ENCODE measurements around the gene RNF223.

The RNF223 gene

GRCh38 chr1:1073743-1074587 is at the start of gene RNF223:
Gene RNF223, minus strand, starts transcription at chr1:1074306. Its CDS starts 1,740 bp downstream, at chr1:1072566.
- H3K9me3 Mint-ChIP-seq, result no peaks in the 10 kb centered on the region
- no peak within 1 kb of the TSS for H3K4me3 Mint-ChIP-seq
- DNase-seq (ENCODE audit: low spot score), result no peak
- no peaks in the 10 kb centered on the region for H3K36me3 Mint-ChIP-seq (ENCODE audit: low read depth)
- no peaks in the 10 kb centered on the region for H3K4me1 Mint-ChIP-seq (ENCODE audit: low read depth)
- no peaks in the 10 kb centered on the region for H3K27me3 Mint-ChIP-seq (ENCODE audit: low read depth)
- H3K27ac Mint-ChIP-seq, result no peak within 1 kb of the TSS

- H3K4me3 Mint-ChIP-seq, result no peak overlapping the region
- peaks cover 8% of the 10 kb centered on the region for H3K9me3 Mint-ChIP-seq
- no peak overlapping the region for H3K27ac Mint-ChIP-seq
- no peaks in the 10 kb centered on the region for H3K4me1 Mint-ChIP-seq (ENCODE audit: low read depth)
- no peak for DNase-seq (ENCODE audit: low spot score)
- peaks cover 8% of the 10 kb centered on the region for H3K27me3 Mint-ChIP-seq (ENCODE audit: low read depth)
- H3K36me3 Mint-ChIP-seq (ENCODE audit: low read depth), result no peaks in the 10 kb centered on the region
These were observed 48.9 kb upstream of the RNF223 start for GRCh38 chr1:1122981-1123480.

- H3K36me3 Mint-ChIP-seq (ENCODE audit: low read depth), result no peaks in the 10 kb centered on the region
- no peak overlapping the region for H3K4me3 Mint-ChIP-seq
- no peak overlapping the region for H3K27ac Mint-ChIP-seq
- H3K4me1 Mint-ChIP-seq (ENCODE audit: low read depth), result no peaks in the 10 kb centered on the region
- H3K9me3 Mint-ChIP-seq, result peaks cover 8% of the 10 kb centered on the region
- peak; percentile 78 for DNase-seq (ENCODE audit: low spot score)
- peaks cover 8% of the 10 kb centered on the region for H3K27me3 Mint-ChIP-seq (ENCODE audit: low read depth)
These were observed 48.1 kb upstream of the RNF223 start for GRCh38 chr1:1122078-1122811.

- no peak for DNase-seq (ENCODE audit: low spot score)
These were observed 47.5 kb upstream of the RNF223 start for GRCh38 chr1:1121611-1122077.

GRCh38 chr1:1120866-1121591 is 46.9 kb upstream of the RNF223 start:
- no peaks in the 10 kb centered on the region for H3K36me3 Mint-ChIP-seq (ENCODE audit: low read depth)
- DNase-seq (ENCODE audit: low spot score), result no peak
- peaks cover 8% of the 10 kb centered on the region for H3K9me3 Mint-ChIP-seq
- no peak overlapping the region for H3K4me3 Mint-ChIP-seq
- H3K4me1 Mint-ChIP-seq (ENCODE audit: low read depth), result no peaks in the 10 kb centered on the region
- no peak overlapping the region for H3K27ac Mint-ChIP-seq
- H3K27me3 Mint-ChIP-seq (ENCODE audit: low read depth), result peaks cover 8% of the 10 kb centered on the region

More at GRCh38 chr1:1121611-1122077, 47.5 kb upstream of the RNF223 start:
- Mint-ChIP-seq H3K36me3 (ENCODE audit: low read depth) (no peaks in the 10 kb centered on the region), H3K9me3 (peaks cover 8% of the 10 kb centered on the region), H3K27ac (no peak overlapping the region), H3K27me3 (ENCODE audit: low read depth) (peaks cover 8% of the 10 kb centered on the region), H3K4me1 (ENCODE audit: low read depth) (no peaks in the 10 kb centered on the region), H3K4me3 (no peak overlapping the region)

- H3K27me3 Mint-ChIP-seq (ENCODE audit: low read depth), result peaks cover 8% of the 10 kb centered on the region
- no peak overlapping the region for H3K27ac Mint-ChIP-seq
- H3K4me3 Mint-ChIP-seq, result no peak overlapping the region
- peaks cover 8% of the 10 kb centered on the region for H3K9me3 Mint-ChIP-seq
- DNase-seq (ENCODE audit: low spot score), result no peak
- no peaks in the 10 kb centered on the region for H3K4me1 Mint-ChIP-seq (ENCODE audit: low read depth)
- H3K36me3 Mint-ChIP-seq (ENCODE audit: low read depth), result peaks cover under 1% of the 10 kb centered on the region
These were observed 46.0 kb upstream of the RNF223 start for GRCh38 chr1:1120096-1120495.

GRCh38 chr1:1119272-1119890 is 45.3 kb upstream of the RNF223 start:
- peaks cover 8% of the 10 kb centered on the region for H3K27me3 Mint-ChIP-seq (ENCODE audit: low read depth)
- H3K27ac Mint-ChIP-seq, result no peak overlapping the region
- H3K4me3 Mint-ChIP-seq, result no peak overlapping the region
- peaks cover 1% of the 10 kb centered on the region for H3K36me3 Mint-ChIP-seq (ENCODE audit: low read depth)
- H3K9me3 Mint-ChIP-seq, result peaks cover 8% of the 10 kb centered on the region
- no peak for DNase-seq (ENCODE audit: low spot score)
- peaks cover 5% of the 10 kb centered on the region for H3K4me1 Mint-ChIP-seq (ENCODE audit: low read depth)

GRCh38 chr1:1118876-1119220 is 44.7 kb upstream of the RNF223 start:
- Mint-ChIP-seq H3K4me3 (no peak overlapping the region), H3K27me3 (ENCODE audit: low read depth) (peaks cover 8% of the 10 kb centered on the region), H3K4me1 (ENCODE audit: low read depth) (peaks cover 6% of the 10 kb centered on the region), H3K36me3 (ENCODE audit: low read depth) (peaks cover 1% of the 10 kb centered on the region), H3K27ac (no peak overlapping the region), H3K9me3 (peaks cover 4% of the 10 kb centered on the region)
- no peak for DNase-seq (ENCODE audit: low spot score)

- peaks cover 6% of the 10 kb centered on the region for H3K36me3 Mint-ChIP-seq (ENCODE audit: low read depth)
- no peak overlapping the region for H3K4me3 Mint-ChIP-seq
These were observed 44.1 kb upstream of the RNF223 start for GRCh38 chr1:1118011-1118875.

GRCh38 chr1:1117469-1117831 is 43.3 kb upstream of the RNF223 start:
- no peak overlapping the region for H3K27ac Mint-ChIP-seq
- H3K36me3 Mint-ChIP-seq (ENCODE audit: low read depth), result peaks cover 13% of the 10 kb centered on the region
- DNase-seq (ENCODE audit: low spot score), result no peak
- peak overlapping the region; percentile 26 for H3K4me3 Mint-ChIP-seq
- H3K4me1 Mint-ChIP-seq (ENCODE audit: low read depth), result peaks cover 6% of the 10 kb centered on the region
- H3K9me3 Mint-ChIP-seq, result peaks cover 10% of the 10 kb centered on the region
- H3K27me3 Mint-ChIP-seq (ENCODE audit: low read depth), result peaks cover 8% of the 10 kb centered on the region

More at GRCh38 chr1:1118011-1118875, 44.1 kb upstream of the RNF223 start:
- peaks cover 3% of the 10 kb centered on the region for H3K9me3 Mint-ChIP-seq
- DNase-seq (ENCODE audit: low spot score), result no peak
- peaks cover 6% of the 10 kb centered on the region for H3K4me1 Mint-ChIP-seq (ENCODE audit: low read depth)
- peaks cover 8% of the 10 kb centered on the region for H3K27me3 Mint-ChIP-seq (ENCODE audit: low read depth)
- no peak overlapping the region for H3K27ac Mint-ChIP-seq

- Mint-ChIP-seq H3K27me3 (ENCODE audit: low read depth) (peaks cover 8% of the 10 kb centered on the region), H3K36me3 (ENCODE audit: low read depth) (peaks cover 19% of the 10 kb centered on the region), H3K9me3 (peaks cover 13% of the 10 kb centered on the region), H3K4me1 (ENCODE audit: low read depth) (peaks cover 6% of the 10 kb centered on the region), H3K4me3 (peak overlapping the region; percentile 26), H3K27ac (no peak overlapping the region)
- peak; percentile 35 for DNase-seq (ENCODE audit: low spot score)
These were observed 42.8 kb upstream of the RNF223 start for GRCh38 chr1:1116701-1117468.
